DOHH2 (cell line): Measurements from ENCODE around the gene SUDS3.

Experiments
- EZH2phosphoT487 ChIP-seq: fragments of 200-600 bp; sonication (generic); IDR thresholded peaks from 2 replicates; pipeline ENCODE4 v1.6.1; 2017; ENCODE audit warnings: borderline replicate concordance, mild to moderate bottlenecking, antibody characterized with exemption, low read length, moderate library complexity, mixed read lengths
- TF ChIP-seq, protein P1 (sequence below): fragments of 200-600 bp; sonication (generic); IDR thresholded peaks from one replicate; pipeline ENCODE4 v1.5.1; 2014; ENCODE audit warnings: antibody characterized with exemption, mild to moderate bottlenecking, low read depth, low read length; ENCODE audit not compliant: poor library complexity, severe bottlenecking

DNA sequence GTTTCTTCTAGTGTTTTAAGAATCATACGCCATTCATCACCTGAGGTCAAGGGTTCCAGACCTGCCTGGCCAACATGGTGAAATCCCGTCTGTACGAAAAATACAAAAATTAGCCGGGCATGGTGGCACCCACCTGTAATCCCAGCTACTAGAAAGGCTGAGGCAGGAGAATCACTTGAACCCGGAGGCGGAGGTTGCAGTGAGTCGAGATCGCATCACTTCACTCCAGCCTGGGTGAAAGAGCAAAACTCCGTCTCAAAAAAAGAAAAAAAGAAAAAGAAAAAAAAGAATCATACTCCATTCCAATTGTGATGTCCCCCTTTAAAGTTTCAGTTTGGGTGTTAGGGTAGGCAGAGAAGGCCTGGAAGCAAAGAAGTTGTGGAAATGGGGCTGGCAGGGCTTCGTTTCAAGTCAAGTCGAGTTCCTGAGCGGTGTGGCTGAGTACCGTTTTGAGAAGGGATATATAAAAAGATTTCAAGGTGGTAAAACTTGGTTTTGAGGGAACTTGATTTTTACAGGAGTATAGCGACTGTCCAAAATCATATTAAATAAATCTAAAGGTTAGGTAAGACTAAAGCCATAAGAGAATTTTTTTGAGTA, 2.1 kb upstream of the SUDS3 start:
- no peak for TF ChIP-seq EZH2phosphoT487
- TF ChIP-seq, protein P1, sequence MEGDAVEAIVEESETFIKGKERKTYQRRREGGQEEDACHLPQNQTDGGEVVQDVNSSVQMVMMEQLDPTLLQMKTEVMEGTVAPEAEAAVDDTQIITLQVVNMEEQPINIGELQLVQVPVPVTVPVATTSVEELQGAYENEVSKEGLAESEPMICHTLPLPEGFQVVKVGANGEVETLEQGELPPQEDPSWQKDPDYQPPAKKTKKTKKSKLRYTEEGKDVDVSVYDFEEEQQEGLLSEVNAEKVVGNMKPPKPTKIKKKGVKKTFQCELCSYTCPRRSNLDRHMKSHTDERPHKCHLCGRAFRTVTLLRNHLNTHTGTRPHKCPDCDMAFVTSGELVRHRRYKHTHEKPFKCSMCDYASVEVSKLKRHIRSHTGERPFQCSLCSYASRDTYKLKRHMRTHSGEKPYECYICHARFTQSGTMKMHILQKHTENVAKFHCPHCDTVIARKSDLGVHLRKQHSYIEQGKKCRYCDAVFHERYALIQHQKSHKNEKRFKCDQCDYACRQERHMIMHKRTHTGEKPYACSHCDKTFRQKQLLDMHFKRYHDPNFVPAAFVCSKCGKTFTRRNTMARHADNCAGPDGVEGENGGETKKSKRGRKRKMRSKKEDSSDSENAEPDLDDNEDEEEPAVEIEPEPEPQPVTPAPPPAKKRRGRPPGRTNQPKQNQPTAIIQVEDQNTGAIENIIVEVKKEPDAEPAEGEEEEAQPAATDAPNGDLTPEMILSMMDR: no peak
